Gastroesophageal sphincter (tissue), 3 donors: ENCODE measurements around the gene INKA2.

Experiments
- CTCF ChIP-seq, 4 experiments: fragments of 200-600 bp in 2 of 4; fragments of 450-650 bp in 2 of 4; sonication (generic) in 1 of 4; IDR thresholded peaks; one replicate each; pipeline ENCODE4 v1.5.1; 2017 to 2019; ENCODE audit warnings: antibody characterized with exemption in 4 of 4, mild to moderate bottlenecking in 2 of 4, moderate library complexity in 2 of 4
- POLR2A ChIP-seq, 2 donors: fragments of 450-650 bp; IDR thresholded peaks; one replicate each; pipeline ENCODE4 v1.6.1; 2017; ENCODE audit warnings: antibody characterized with exemption in 2 of 2, mild to moderate bottlenecking in 2 of 2, moderate library complexity in 1 of 2

GRCh38 chr1:111709986-111710385 is 29.2 kb downstream of the INKA2 start:
- TF ChIP-seq CTCF (IDR thresholded peaks at IDR 0.05) (no peak), POLR2A (IDR thresholded peaks at IDR 0.05) (no peak)
